AG04450 (cell line): ENCODE measurements around the gene ONECUT3. TPM values are rescaled to one million over a fixed set of nuclear protein-coding genes. Genes with fewer than 3 reads are reported as not detected.

Experiments used
- CTCF ChIA-PET: fragments of 300-600, 350-600 bp; formaldehyde crosslinking; extraction: SDS; loops from one replicate; lab custom pipeline; 2022; ENCODE audit warnings: antibody characterized with exemption, inconsistent platforms; lab: Charles Lee
- POLR2A ChIA-PET: fragments of 350-600 bp; formaldehyde crosslinking; extraction: SDS; loops from one replicate; lab custom pipeline; 2021; ENCODE audit warnings: antibody characterized with exemption, inconsistent platforms; lab: Yijun Ruan, JAX
- DNase-seq: peaks from one replicate; pipeline ENCODE4 v3.0.0-alpha.2; 2011; ENCODE audit warnings: low read depth, low spot score
- H3K27ac ChIP-seq: one replicate; pipeline ENCODE4 v1.5.1; 2012; ENCODE audit warnings: low read depth, low read length, control low read depth
- H3K27me3 ChIP-seq: one replicate; pipeline ENCODE4 v1.6.0; 2012; ENCODE audit warnings: low read length; ENCODE audit not compliant: control insufficient read depth, insufficient read depth
- H3K4me3 ChIP-seq: 2 replicates; pipeline ENCODE4 v1.5.1; 2011; ENCODE audit warnings: mild to moderate bottlenecking, low read depth, low read length, control low read depth
- H3K9me3 ChIP-seq: 2 replicates; pipeline ENCODE4 v1.5.1; 2012; ENCODE audit warnings: low read length; ENCODE audit not compliant: control insufficient read depth, insufficient read depth
- CTCF ChIP-seq: IDR thresholded peaks from 2 replicates; pipeline ENCODE4 v1.5.1; 2011; ENCODE audit warnings: low read depth, low read length, control low read depth, inconsistent platforms
- polyA plus RNA-seq: library from polyadenylated mRNA; depleted of rRNA; stranded (reverse); fragments of >200 nt; gene quantifications from 2 replicates; pipeline ENCODE4 v1.2.3, GENCODE V29; 2011

Gene ONECUT3
- polyA plus RNA-seq, 1 experiment: not detected

- Histone ChIP-seq H3K27ac (no peak overlapping the region), H3K27me3 (peaks cover 75% of the 10 kb centered on the region), H3K9me3 (no peaks in the 10 kb centered on the region; the same call in 1 of the 2 replicates), H3K4me3 (no peak overlapping the region)
- ChIA-PET POLR2A (interaction anchor here (1.0 kb wide), 1 partner anchor 99 kb away, joined by 3 read pairs; no protein-coding TSS in a partner anchor), CTCF (no interaction called here)
- no peak for DNase-seq
- no peak for TF ChIP-seq CTCF
These were observed 1.1 kb upstream of the ONECUT3 start for GRCh38 chr19:1752009-1752756.

GRCh38 chr19:1754018-1754635 is 821 bp downstream of the ONECUT3 start:
- CTCF ChIA-PET: no interaction called here

GRCh38 chr19:1754636-1755466 is 1.5 kb downstream of the ONECUT3 start:
- Histone ChIP-seq H3K4me3 (no peak overlapping the region), H3K9me3 (no peaks in the 10 kb centered on the region; the same call in 1 of the 2 replicates), H3K27ac (no peak overlapping the region), H3K27me3 (peaks cover 82% of the 10 kb centered on the region)
- CTCF ChIA-PET: no interaction called here
- POLR2A ChIA-PET: no interaction called here
- no peak for TF ChIP-seq CTCF
- no peak for DNase-seq

More at GRCh38 chr19:1754018-1754635, 821 bp downstream of the ONECUT3 start:
- TF ChIP-seq CTCF: no peak
- peaks cover 80% of the 10 kb centered on the region for H3K27me3 ChIP-seq
- no peak overlapping the region for H3K27ac ChIP-seq
- no peaks in the 10 kb centered on the region; the same call in 1 of the 2 replicates for H3K9me3 ChIP-seq
- DNase-seq: no peak
- POLR2A ChIA-PET: no interaction called here
- H3K4me3 ChIP-seq: no peak overlapping the region

GRCh38 chr19:1755467-1756171 is 2.3 kb downstream of the ONECUT3 start:
- ChIA-PET POLR2A (no interaction called here), CTCF (no interaction called here)
- TF ChIP-seq CTCF: no peak
- Histone ChIP-seq H3K4me3 (no peak overlapping the region), H3K27me3 (peaks cover 82% of the 10 kb centered on the region), H3K9me3 (no peaks in the 10 kb centered on the region; the same call in 1 of the 2 replicates), H3K27ac (no peak overlapping the region)
- DNase-seq: no peak
